NB4 (cell line): ENCODE results near the gene IL36A.
A peak's percentile ranks its signal among the peaks of the same experiment; 100 is the strongest.

Experiments used
- DNase-seq: peaks from one replicate; pipeline ENCODE4 v3.0.0; 2010; ENCODE audit warnings: low read depth
- H3K4me3 ChIP-seq: one replicate; pipeline ENCODE4 v1.5.1; 2011; ENCODE audit warnings: mild to moderate bottlenecking, low read depth, low read length, moderate library complexity
- MAX ChIP-seq: IDR thresholded peaks from 2 replicates; pipeline ENCODE4 v1.6.1; 2011; ENCODE audit warnings: low read depth, low read length
- MYC ChIP-seq: IDR thresholded peaks from 2 replicates; pipeline ENCODE4 v1.6.1; 2011; ENCODE audit warnings: low read depth, low read length
- POLR2A ChIP-seq: IDR thresholded peaks from 2 replicates; pipeline ENCODE4 v1.6.1; 2011; ENCODE audit warnings: mild to moderate bottlenecking; ENCODE audit not compliant: insufficient read length; ENCODE audit errors: extremely low read depth
- TF ChIP-seq, protein P1 (sequence below): IDR thresholded peaks from one replicate; pipeline ENCODE4 v1.5.1; 2012; ENCODE audit warnings: low read depth, low read length

Gene IL36A

GRCh38 chr2:113039158-113039557 is 33.9 kb downstream of the IL36A start:
- DNase-seq, result no peak
- H3K4me3 ChIP-seq, result no peak overlapping the region
- TF ChIP-seq POLR2A, result no peak
- TF ChIP-seq, protein P1, sequence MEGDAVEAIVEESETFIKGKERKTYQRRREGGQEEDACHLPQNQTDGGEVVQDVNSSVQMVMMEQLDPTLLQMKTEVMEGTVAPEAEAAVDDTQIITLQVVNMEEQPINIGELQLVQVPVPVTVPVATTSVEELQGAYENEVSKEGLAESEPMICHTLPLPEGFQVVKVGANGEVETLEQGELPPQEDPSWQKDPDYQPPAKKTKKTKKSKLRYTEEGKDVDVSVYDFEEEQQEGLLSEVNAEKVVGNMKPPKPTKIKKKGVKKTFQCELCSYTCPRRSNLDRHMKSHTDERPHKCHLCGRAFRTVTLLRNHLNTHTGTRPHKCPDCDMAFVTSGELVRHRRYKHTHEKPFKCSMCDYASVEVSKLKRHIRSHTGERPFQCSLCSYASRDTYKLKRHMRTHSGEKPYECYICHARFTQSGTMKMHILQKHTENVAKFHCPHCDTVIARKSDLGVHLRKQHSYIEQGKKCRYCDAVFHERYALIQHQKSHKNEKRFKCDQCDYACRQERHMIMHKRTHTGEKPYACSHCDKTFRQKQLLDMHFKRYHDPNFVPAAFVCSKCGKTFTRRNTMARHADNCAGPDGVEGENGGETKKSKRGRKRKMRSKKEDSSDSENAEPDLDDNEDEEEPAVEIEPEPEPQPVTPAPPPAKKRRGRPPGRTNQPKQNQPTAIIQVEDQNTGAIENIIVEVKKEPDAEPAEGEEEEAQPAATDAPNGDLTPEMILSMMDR, result no peak
- TF ChIP-seq MAX, result no peak
- TF ChIP-seq MYC, result no peak

DNA sequence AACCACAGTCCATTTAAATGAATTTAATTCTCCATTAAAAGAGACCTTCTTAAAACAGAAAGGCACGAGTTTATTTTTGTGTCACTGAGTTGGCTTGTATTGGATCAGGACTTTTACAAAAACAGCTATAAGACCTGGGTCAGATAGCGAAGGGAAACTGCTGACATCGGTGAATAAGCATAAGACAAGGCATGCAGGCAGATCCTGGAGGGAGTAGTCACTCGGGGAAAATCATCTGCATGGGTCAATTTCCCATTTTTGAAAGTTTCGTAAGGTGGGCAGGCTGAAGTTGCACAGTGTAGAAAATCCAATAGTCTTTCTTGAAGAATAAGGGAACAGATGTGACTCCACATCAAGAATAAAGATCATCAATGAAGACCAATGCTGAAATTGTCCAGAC is 34.5 kb downstream of the IL36A start:
- no peak for DNase-seq
- TF ChIP-seq MYC (no peak), POLR2A (no peak), MAX (no peak)
- TF ChIP-seq, protein P1, result no peak
- H3K4me3 ChIP-seq, result no peak overlapping the region

DNA sequence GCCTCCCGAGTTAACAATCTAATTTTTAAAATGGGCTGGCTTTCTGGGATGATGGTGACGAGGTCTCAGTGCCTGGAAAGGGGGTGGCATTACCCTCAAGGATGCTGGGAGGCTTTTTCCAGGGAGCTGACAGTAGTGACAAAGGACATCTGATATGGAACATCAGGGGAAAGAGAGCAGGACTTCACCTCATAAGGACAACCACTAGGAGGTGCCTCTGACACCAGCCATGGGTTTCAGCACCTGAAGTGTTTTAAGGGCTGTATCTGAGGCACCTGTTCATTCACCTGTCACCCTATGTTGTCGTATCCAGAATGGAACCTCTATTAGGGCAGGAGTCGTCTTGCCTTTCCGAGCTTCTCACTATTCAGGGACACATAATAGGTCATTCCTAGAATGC is 36.6 kb downstream of the IL36A start:
- H3K4me3 ChIP-seq, result no peak overlapping the region
- DNase-seq, result no peak
- TF ChIP-seq, protein P1, result peak; percentile 3
- TF ChIP-seq POLR2A, result no peak

- no peak for DNase-seq
- no peak for TF ChIP-seq MYC
- TF ChIP-seq MAX, result no peak
- TF ChIP-seq, protein P1, result no peak
- H3K4me3 ChIP-seq, result no peak overlapping the region
Measured at GRCh38 chr2:113046465-113046864, 41.2 kb downstream of the IL36A start.

GRCh38 chr2:113050921-113051895 is 45.9 kb downstream of the IL36A start:
- TF ChIP-seq MYC (no peak), POLR2A (no peak), MAX (no peak)
- TF ChIP-seq, protein P1, result no peak
- no peak for DNase-seq
- H3K4me3 ChIP-seq, result no peak overlapping the region
